Renal pelvis (tissue), 4 donors: ENCODE measurements around the gene MEGF10. TPM values are rescaled to one million over a fixed set of nuclear protein-coding genes. Genes with fewer than 3 reads are reported as not detected.
A peak's percentile ranks its signal among the peaks of the same experiment; 100 is the strongest.
"Not testable (repeated sequence)": the region's sequence is repeated elsewhere in the genome, so short reads cannot be mapped to it uniquely, and the experiment has no call there.

Experiments
- DNase-seq: peaks from one replicate; pipeline ENCODE4 v3.0.0-alpha.2; 2013
- polyA plus RNA-seq, 3 donors: library from polyadenylated mRNA; unstranded; fragments of 120-200 nt; gene quantifications; one replicate each; pipeline ENCODE4 v1.2.1, GENCODE V29; 2013; ENCODE audit not compliant: insufficient read length in 3 of 3

MEGF10 gene
- polyA plus RNA-seq, 3 donors = 0.70 to 0.99 (median 0.83) TPM

- no peak for DNase-seq
Observed at GRCh38 chr5:127297348-127298035, 6.9 kb downstream of the MEGF10 start.

DNA sequence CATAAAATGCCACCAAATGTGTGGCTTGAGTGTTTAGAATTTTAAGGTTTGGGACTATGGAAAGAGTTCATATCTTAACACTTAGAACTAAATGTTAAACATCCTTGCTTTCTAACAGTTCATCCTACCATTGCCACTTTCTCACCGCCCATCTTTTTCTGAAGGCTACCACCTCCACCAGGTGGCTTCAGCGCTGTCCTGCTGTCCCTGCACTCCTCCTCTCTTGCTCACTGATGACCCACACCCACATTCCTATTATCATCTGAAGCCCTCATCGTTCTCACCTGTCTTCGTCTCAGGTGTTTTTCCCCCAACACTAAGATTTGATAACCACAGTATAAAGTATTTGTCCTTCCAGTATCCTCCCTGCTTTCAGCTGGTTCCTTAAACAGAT, 7.4 kb downstream of the MEGF10 start:
- DNase-seq = no peak

- DNase-seq = no peak
Observed at GRCh38 chr5:127298656-127299055, 8.1 kb downstream of the MEGF10 start.

GRCh38 chr5:127299678-127300077, 9.1 kb downstream of the MEGF10 start:
- no peak for DNase-seq

GRCh38 chr5:127302509-127302908, 11.9 kb downstream of the MEGF10 start:
- no peak for DNase-seq

GRCh38 chr5:127303404-127303803, 12.8 kb downstream of the MEGF10 start:
- no peak for DNase-seq

DNA sequence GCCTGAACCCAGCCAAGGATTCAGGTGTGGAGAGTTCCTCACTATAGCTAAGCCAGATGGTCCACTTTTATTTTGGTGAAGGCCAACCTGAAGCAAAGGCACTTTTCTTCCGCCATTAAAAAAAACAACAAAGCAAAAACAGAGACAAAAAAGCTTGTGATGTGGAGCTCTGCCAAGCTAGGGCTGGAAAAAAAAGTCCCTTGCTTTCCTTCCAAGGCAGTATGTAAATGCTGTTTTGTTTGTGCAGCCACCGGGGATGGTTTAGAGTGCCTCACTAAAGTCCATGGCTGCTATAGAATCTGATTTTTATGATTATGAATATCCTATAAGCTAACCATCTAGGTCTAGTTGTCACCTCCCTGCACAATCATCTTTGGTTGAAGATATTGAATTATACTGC, 14.9 kb downstream of the MEGF10 start:
- DNase-seq = no peak

- no peak for DNase-seq
Observed at GRCh38 chr5:127306036-127306435, 15.4 kb downstream of the MEGF10 start.

- no peak for DNase-seq
Observed at GRCh38 chr5:127306647-127307046, 16.1 kb downstream of the MEGF10 start.

DNA sequence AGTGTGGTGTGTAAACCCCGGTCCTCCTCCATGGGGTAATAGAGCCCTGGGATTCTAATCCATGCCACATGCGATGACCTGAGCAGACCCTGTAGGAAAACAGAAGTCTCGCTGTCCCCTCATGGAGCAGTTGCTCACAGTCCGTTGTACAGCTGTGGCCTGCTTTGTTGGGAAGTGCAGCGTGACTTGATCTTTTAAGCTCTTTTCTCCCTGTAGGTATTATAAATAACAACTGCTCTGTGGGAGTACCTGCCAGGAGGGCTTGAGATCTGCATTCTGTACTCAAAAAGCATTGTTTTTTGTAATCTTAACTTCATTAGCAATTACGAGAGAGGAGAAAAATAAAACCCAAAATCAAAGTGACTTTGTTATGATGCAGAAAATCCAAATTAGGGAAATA, 17.3 kb downstream of the MEGF10 start:
- no peak for DNase-seq

GRCh38 chr5:127308325-127308724, 17.7 kb downstream of the MEGF10 start:
- DNase-seq = not testable (repeated sequence)

GRCh38 chr5:127308945-127309344, 18.3 kb downstream of the MEGF10 start:
- DNase-seq = no peak

- no peak for DNase-seq
Observed at GRCh38 chr5:127311349-127311748, 20.8 kb downstream of the MEGF10 start.

DNA sequence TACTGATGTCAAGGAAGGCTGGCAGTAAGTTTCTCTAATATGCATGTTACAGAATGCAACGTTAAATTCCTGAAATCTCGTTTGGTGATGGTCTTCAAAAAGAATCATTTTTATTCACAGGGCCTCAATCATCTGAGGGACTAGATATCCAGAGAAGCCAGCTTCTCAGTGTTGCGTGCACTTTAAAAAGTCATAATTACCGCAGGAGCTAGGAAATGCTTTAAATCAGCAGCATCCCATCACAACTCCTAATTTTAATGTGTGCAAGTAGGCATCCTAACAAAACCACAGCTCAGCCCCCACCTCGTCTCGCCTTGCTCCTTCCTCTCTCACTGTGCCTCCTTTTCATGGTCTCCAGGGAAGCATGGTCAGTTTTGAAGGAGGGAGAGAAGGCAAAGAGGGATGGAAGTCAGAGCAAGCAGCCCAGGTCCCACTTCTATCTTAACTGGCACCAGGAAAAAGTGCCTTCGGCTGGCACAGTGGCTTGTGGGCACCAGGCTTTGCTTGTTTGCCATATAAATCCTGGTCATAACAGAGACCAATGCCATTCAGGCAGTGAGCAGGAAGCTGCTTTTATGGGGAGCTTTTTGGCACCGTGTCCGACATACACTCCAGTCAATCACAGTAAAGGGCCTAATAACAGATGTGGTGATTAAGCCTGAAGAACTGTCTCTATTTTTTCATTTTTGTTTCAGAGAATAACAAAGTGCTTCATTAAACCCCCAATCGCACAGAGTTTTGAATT, 21.4 kb downstream of the MEGF10 start:
- no peak for DNase-seq

DNA sequence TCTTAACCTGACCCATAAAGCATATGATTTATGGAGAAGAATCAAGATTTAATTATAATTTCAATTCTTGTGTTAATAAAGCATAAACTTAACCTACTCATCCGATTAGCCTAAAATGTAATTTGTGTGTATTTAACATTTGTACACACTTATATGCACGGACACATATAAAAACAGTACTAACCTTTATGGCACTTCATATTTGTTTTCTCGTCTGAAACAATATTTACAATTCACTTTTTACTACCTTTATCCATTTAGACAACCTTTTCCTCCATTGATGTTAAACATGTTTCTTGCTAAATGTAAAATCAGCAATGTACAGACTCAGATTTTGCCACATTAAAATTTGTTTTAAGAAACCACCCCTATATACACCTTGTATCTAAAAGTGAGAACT, 22.8 kb downstream of the MEGF10 start:
- DNase-seq = no peak

DNA sequence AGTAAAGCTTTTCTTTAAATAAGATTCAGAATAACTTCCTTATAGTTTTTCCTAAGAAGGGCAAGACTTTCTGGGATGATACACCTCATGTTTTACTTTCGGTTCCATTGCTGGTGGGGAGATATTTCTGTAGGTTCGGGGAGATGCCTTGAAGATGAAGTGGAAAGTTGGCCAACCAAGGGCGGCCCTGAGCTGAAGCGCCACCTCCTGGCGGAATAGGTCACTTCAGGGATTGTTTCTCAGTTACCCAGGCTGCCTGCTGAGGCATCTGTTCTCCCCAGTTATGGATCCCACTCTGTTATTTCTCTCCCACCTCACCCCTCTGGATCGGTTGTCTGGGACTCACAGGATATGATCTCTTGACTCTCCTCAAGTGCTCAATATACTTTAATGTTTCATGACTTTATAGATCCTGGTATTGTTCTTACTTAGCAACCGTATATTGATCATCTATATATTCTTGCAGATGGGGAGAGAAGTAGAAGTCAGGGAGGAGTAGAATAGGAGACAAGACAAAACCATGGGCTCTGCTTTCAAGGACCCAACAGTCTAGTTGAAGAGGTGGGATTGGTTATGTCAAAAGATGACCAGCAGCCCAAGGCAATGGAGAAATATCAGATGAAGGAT, 23.4 kb downstream of the MEGF10 start:
- DNase-seq = peak; percentile 9

GRCh38 chr5:127316011-127316410, 25.4 kb downstream of the MEGF10 start:
- DNase-seq = no peak

- DNase-seq = not testable (repeated sequence)
Observed at GRCh38 chr5:127317385-127317784, 26.8 kb downstream of the MEGF10 start.

GRCh38 chr5:127320032-127320965, 29.7 kb downstream of the MEGF10 start:
- DNase-seq = no peak

DNA sequence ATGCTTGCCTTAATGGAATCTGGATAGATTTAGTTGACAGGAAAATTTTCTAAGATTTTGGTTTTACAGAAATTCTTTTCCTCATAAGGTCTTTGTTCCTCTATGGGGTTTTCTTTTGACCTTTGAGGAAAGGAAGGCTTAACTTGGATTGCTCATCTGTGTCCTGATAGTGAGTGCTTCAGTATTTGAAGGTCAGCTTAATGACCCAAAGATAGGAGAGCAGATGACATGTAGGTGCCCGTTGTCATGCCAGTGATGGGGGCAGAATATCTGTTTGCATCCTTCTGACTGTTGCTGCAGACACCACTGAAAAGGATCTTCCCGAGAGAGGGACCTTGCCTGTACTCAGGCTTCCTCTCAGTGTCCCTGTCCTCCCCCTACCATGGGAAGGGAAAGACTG, 30.9 kb downstream of the MEGF10 start:
- DNase-seq = no peak

DNA sequence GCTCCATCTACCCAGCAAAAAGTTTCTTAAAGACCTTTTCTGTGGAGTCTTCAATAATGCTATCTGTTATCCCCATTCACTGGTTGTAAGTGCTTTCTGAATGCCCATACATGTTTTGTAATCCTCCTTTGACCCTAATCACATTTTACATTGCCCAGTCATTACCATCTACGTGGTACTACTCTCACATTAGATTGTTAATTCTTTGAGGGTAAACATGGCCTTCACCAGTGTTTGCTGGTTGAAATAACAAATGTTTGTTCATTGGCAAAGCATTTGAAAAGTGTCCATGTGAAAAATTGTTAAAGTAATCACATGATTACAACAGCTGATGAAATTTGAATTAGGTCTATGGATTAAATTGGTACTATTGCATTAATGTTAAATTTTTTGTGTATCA, 31.8 kb downstream of the MEGF10 start:
- no peak for DNase-seq

DNA sequence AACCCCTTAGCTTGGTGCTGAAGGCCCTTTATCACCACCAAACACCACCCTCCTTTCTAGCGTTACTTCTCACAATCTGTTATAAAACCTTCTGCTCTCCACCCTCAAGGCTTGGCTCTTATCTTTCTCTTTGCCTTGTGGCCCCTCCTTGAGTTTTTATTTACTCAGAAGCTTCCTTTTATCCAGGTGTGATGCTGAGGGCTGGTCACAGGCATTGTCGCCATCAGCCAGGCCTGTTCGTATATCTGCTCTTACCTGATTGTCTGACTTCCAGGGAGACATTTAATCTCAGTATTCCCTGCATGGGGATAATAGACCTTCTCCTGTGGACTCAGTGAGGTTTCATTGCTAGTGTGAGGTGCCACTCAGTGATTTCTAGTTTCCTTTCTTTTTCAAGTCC, 34.2 kb downstream of the MEGF10 start:
- DNase-seq = no peak
